Keratinocyte (primary cell): ENCODE measurements around the gene NOS1. TPM values are rescaled to one million over a fixed set of nuclear protein-coding genes. Genes with fewer than 3 reads are reported as not detected.

ENCODE experiments used
- DNase-seq: peaks from one replicate; pipeline ENCODE4 v3.0.0-alpha.2; 2011; ENCODE audit warnings: low read depth, missing footprints, low spot score
- FAIRE-seq: peaks from 2 replicates; lab custom pipeline; 2011; peaks lifted over from hg19 to GRCh38; lab: Jason Lieb, UNC
- H2AFZ ChIP-seq: 2 replicates; pipeline ENCODE4 v1.6.0; 2012; ENCODE audit warnings: low read length, control low read depth, inconsistent platforms; ENCODE audit not compliant: control insufficient read depth
- H3K27ac ChIP-seq: 2 replicates; pipeline ENCODE4 v1.5.1; 2011; ENCODE audit warnings: low read length; ENCODE audit not compliant: control insufficient read depth, insufficient read depth
- H3K27me3 ChIP-seq: 3 replicates; pipeline ENCODE4 v1.6.0; 2011; ENCODE audit warnings: low read length; ENCODE audit not compliant: control insufficient read depth, insufficient read depth; ENCODE audit errors: extremely low read depth
- H3K36me3 ChIP-seq, 2 experiments: 2 replicates in 1 of 2; 3 replicates in 1 of 2; pipeline ENCODE4 v1.5.1; 2011; ENCODE audit warnings: low read length in 2 of 2, mild to moderate bottlenecking in 1 of 2; ENCODE audit not compliant: control insufficient read depth in 2 of 2, insufficient read depth in 2 of 2; ENCODE audit errors: extremely low read depth in 1 of 2
- H3K4me1 ChIP-seq: 3 replicates; pipeline ENCODE4 v1.5.1; 2011; ENCODE audit warnings: low read length; ENCODE audit not compliant: control insufficient read depth, insufficient read depth; ENCODE audit errors: extremely low read depth
- H3K4me2 ChIP-seq: 3 replicates; pipeline ENCODE4 v1.6.0; 2011; ENCODE audit warnings: low read depth, low read length; ENCODE audit not compliant: control insufficient read depth, insufficient read depth; ENCODE audit errors: extremely low read depth
- H3K4me3 ChIP-seq, 3 experiments: fragments of 200-600 bp in 1 of 3; sonication (generic) in 1 of 3; 2 replicates in 2 of 3; 3 replicates in 1 of 3; pipeline ENCODE4 v1.5.1; 2011 to 2016; ENCODE audit warnings: low read length in 3 of 3, mild to moderate bottlenecking in 3 of 3, control low read depth in 2 of 3, inconsistent platforms in 1 of 3, low read depth in 1 of 3, mixed read lengths in 1 of 3, mixed run types in 1 of 3, moderate library complexity in 1 of 3; ENCODE audit not compliant: control insufficient read depth in 2 of 3, insufficient read depth in 2 of 3; ENCODE audit errors: extremely low read depth in 1 of 3
- H3K79me2 ChIP-seq: 2 replicates; pipeline ENCODE4 v1.6.0; 2012; ENCODE audit warnings: low read length; ENCODE audit not compliant: control insufficient read depth, insufficient read depth
- H3K9ac ChIP-seq: 3 replicates; pipeline ENCODE4 v1.6.0; 2011; ENCODE audit warnings: low read length; ENCODE audit not compliant: control insufficient read depth, insufficient read depth; ENCODE audit errors: extremely low read depth
- H3K9me1 ChIP-seq: 3 replicates; pipeline ENCODE4 v1.6.0; 2011; ENCODE audit warnings: low read length; ENCODE audit not compliant: control insufficient read depth, insufficient read depth; ENCODE audit errors: extremely low read depth
- H3K9me3 ChIP-seq: 2 replicates; pipeline ENCODE4 v1.5.1; 2012; ENCODE audit warnings: low read depth, low read length; ENCODE audit not compliant: control insufficient read depth
- H4K20me1 ChIP-seq: 3 replicates; pipeline ENCODE4 v1.6.0; 2011; ENCODE audit warnings: low read length; ENCODE audit not compliant: control insufficient read depth, insufficient read depth; ENCODE audit errors: extremely low read depth
- CTCF ChIP-seq, 3 experiments: IDR thresholded peaks in 1 of 3; conservative IDR thresholded peaks in 1 of 3; optimal IDR thresholded peaks in 1 of 3; 2 replicates in 2 of 3; 3 replicates in 1 of 3; pipeline versions ENCODE3 to v1.5.1; 2011; ENCODE audit warnings: low read length in 3 of 3, mild to moderate bottlenecking in 3 of 3, moderate library complexity in 2 of 3, control low read depth in 1 of 3, inconsistent platforms in 1 of 3; ENCODE audit not compliant: insufficient read depth in 2 of 3; ENCODE audit errors: extremely low read depth in 1 of 3
- EZH2 ChIP-seq: IDR thresholded peaks from one replicate; pipeline ENCODE4 v1.6.1; 2012; ENCODE audit warnings: inconsistent platforms, mild to moderate bottlenecking, low read length, moderate library complexity
- dilution Hi-C: fragments of 300-500 bp; cut with MboI; formaldehyde crosslinking; loops from one replicate; pipeline ENCODE4 v1.7.0; 2020; ENCODE audit warnings: low sequenced_read_pairs; ENCODE audit not compliant: extremely low pct_ligation_motif_present
- polyA plus RNA-seq, 5 experiments: library from polyadenylated mRNA; depleted of rRNA in 3 of 5; stranded (reverse) in 3 of 5; stranded (forward) in 1 of 5; unstranded in 1 of 5; fragments of >200 nt; gene quantifications; 1 replicate in 1 of 5; 2 replicates in 3 of 5; 3 replicates in 1 of 5; pipeline versions ENCODE4 v1.2.1 to v1.2.3, GENCODE V29; 2011 to 2012; ENCODE audit warnings: missing spikeins in 2 of 5, low read depth in 1 of 5, low replicate concordance in 1 of 5

The NOS1 gene
- polyA plus RNA-seq, 1 donor (not counting 4 experiments of a cell fraction or from before 2014, with no cell fraction given) = 5.6 TPM

- TF ChIP-seq CTCF (optimal IDR thresholded peaks at IDR 0.05 in 1 of 3, IDR thresholded peaks at IDR 0.05 in 1 of 3, conservative IDR thresholded peaks at IDR 0.05 in 1 of 3; ENCODE audit: extremely low read depth in 1 of 3, insufficient read depth in 2 of 3, low read length in 3 of 3) = no peak
- TF ChIP-seq EZH2 = no peak
- no peak overlapping the region for H3K4me3 ChIP-seq
- no peak overlapping the region for H3K27ac ChIP-seq
- FAIRE-seq = no peak
- no peaks in the 10 kb centered on the region for H3K79me2 ChIP-seq
- H4K20me1 ChIP-seq = no peaks in the 10 kb centered on the region
- H3K9me3 ChIP-seq = no peaks in the 10 kb centered on the region
- H3K36me3 ChIP-seq = no peaks in the 10 kb centered on the region
- DNase-seq = no peak
- H2AFZ ChIP-seq = no peak overlapping the region
- dilution Hi-C loops = no loop called here
- H3K9ac ChIP-seq = no peak overlapping the region
- no peak overlapping the region for H3K4me2 ChIP-seq
- H3K4me1 ChIP-seq = no peaks in the 10 kb centered on the region
- H3K27me3 ChIP-seq = no peaks in the 10 kb centered on the region
- H3K9me1 ChIP-seq = no peaks in the 10 kb centered on the region
Measured at GRCh38 chr12:117388951-117389446, 27.6 kb upstream of the NOS1 start.

GRCh38 chr12:117387832-117388231 lies 26.4 kb upstream of the NOS1 start:
- Histone ChIP-seq H3K36me3 (no peaks in the 10 kb centered on the region), H3K9me1 (no peaks in the 10 kb centered on the region), H4K20me1 (no peaks in the 10 kb centered on the region), H2AFZ (no peak overlapping the region), H3K9ac (no peak overlapping the region), H3K27me3 (no peaks in the 10 kb centered on the region), H3K9me3 (no peaks in the 10 kb centered on the region), H3K4me3 (no peak overlapping the region), H3K4me2 (no peak overlapping the region), H3K4me1 (no peaks in the 10 kb centered on the region), H3K79me2 (no peaks in the 10 kb centered on the region), H3K27ac (no peak overlapping the region)
- DNase-seq (no peak), FAIRE-seq (no peak)
- dilution Hi-C loops = no loop called here
- no peak for TF ChIP-seq EZH2

GRCh38 chr12:117384735-117385134 lies 23.3 kb upstream of the NOS1 start:
- H3K9ac ChIP-seq = no peak overlapping the region
- H3K79me2 ChIP-seq = no peaks in the 10 kb centered on the region
- DNase-seq (no peak), FAIRE-seq (no peak)
- H3K4me2 ChIP-seq = no peak overlapping the region
- no peaks in the 10 kb centered on the region for H3K36me3 ChIP-seq
- dilution Hi-C loops = no loop called here
- H4K20me1 ChIP-seq = no peaks in the 10 kb centered on the region
- H3K4me1 ChIP-seq = no peaks in the 10 kb centered on the region
- no peaks in the 10 kb centered on the region for H3K9me1 ChIP-seq
- TF ChIP-seq EZH2 (no peak), CTCF (optimal IDR thresholded peaks at IDR 0.05 in 1 of 3, IDR thresholded peaks at IDR 0.05 in 1 of 3, conservative IDR thresholded peaks at IDR 0.05 in 1 of 3; ENCODE audit: extremely low read depth in 1 of 3, insufficient read depth in 2 of 3, low read length in 3 of 3) (no peak)
- H3K27ac ChIP-seq = no peak overlapping the region
- no peaks in the 10 kb centered on the region for H3K9me3 ChIP-seq
- no peak overlapping the region for H2AFZ ChIP-seq
- H3K4me3 ChIP-seq = no peak overlapping the region
- H3K27me3 ChIP-seq = no peaks in the 10 kb centered on the region
